ENCODE results near the gene FKBP6. TPM values are rescaled to one million over a fixed set of nuclear protein-coding genes. Genes with fewer than 3 reads are reported as not detected.
"Not testable (repeated sequence)": the region's sequence is repeated elsewhere in the genome, so short reads cannot be mapped to it uniquely, and the experiment has no call there.

The FKBP6 gene
- total and polyA plus RNA-seq, 3 experiments from 2014 or later = not detected

- H3K4me3 ChIP-seq (ENCODE audit: low read length); H3K27me3 ChIP-seq (ENCODE audit: insufficient read depth, low read length, poor library complexity, severe bottlenecking); POLR2A ChIA-PET; H3K9me3 Mint-ChIP-seq; H3K9me3 ChIP-seq (ENCODE audit: low read length); H3K27me3 Mint-ChIP-seq; H3K27ac Mint-ChIP-seq; DNase-seq; CTCF ChIA-PET; H3K27ac ChIP-seq (ENCODE audit: low read depth, low read length): not testable (repeated sequence)
- Histone ChIP-seq H3K36me3 (ENCODE audit: insufficient read depth, low read length) (peaks cover 15% of the 10 kb centered on the region), H3K4me1 (ENCODE audit: insufficient read depth, low read length) (peaks cover 16% of the 10 kb centered on the region)
- Mint-ChIP-seq H3K36me3 (peaks cover 0 to 52% (median 15%) of the 10 kb centered on the region in 3 donors), H3K4me3 (peak overlapping the region in 1 of 7 donors; percentile 6), H3K4me1 (peaks cover 24 to 37% (median 36%) of the 10 kb centered on the region in 3 donors)
These were observed 23.2 kb upstream of the FKBP6 start for GRCh38 chr7:73304612-73305387.

- POLR2A ChIA-PET = no interaction called here
- Mint-ChIP-seq H3K4me3 (peak overlapping the region; percentile 89 to 100 (median 97)), H3K27me3 (no peaks in the 10 kb centered on the region), H3K4me1 (peaks cover 24 to 37% (median 36%) of the 10 kb centered on the region in 3 donors), H3K36me3 (peaks cover 0 to 51% (median 15%) of the 10 kb centered on the region in 3 donors), H3K9me3 (no peaks in the 10 kb centered on the region), H3K27ac (peak overlapping the region; percentile 16 to 89 (median 76))
- Histone ChIP-seq H3K9me3 (ENCODE audit: low read length) (no peaks in the 10 kb centered on the region), H3K4me3 (ENCODE audit: low read length) (peak overlapping the region; percentile 80), H3K27ac (ENCODE audit: low read depth, low read length) (no peak overlapping the region), H3K4me1 (ENCODE audit: insufficient read depth, low read length) (peaks cover 16% of the 10 kb centered on the region), H3K27me3 (ENCODE audit: insufficient read depth, low read length, poor library complexity, severe bottlenecking) (no peaks in the 10 kb centered on the region), H3K36me3 (ENCODE audit: insufficient read depth, low read length) (peaks cover 15% of the 10 kb centered on the region)
- CTCF ChIA-PET = interaction anchor here (1.3 kb wide), 1 partner anchor 10 kb away, joined by 3 read pairs; no protein-coding TSS in a partner anchor
- DNase-seq = no peak
These were observed 20.5 kb upstream of the FKBP6 start for GRCh38 chr7:73307436-73307835.

GRCh38 chr7:73308074-73308664 lies 19.8 kb upstream of the FKBP6 start:
- H3K4me3 ChIP-seq (ENCODE audit: low read length) = peak overlapping the region; percentile 80
- peaks cover 24 to 37% (median 36%) of the 10 kb centered on the region in 3 donors for H3K4me1 Mint-ChIP-seq
- CTCF ChIA-PET = no interaction called here

DNA sequence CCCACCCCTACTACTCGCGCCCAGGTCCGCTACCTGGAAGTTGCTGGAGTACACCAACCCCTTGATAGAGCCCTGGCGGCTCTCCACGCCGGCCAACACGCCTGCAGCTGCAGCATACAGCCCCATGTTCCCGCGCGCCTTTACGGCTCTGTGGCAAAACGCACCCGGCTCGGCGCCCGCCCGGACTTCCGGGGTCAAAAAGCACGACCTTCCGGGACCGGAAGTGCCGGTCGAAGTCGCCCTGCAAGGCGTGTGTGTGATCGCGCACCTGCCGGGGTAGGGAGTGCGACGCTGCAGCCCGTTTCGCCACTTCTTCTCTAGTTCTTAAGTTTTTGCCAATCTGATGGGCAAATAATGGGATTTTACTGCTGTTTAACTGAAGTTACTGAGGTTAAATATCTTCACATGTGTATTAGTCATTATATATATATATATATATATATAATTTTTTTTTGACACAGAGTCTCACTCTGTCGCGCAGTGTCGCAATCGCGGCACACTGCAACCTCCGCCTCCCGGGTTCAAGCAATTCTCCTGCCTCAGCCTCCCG lies 19.2 kb upstream of the FKBP6 start, which contains the start of gene NSUN5:
Gene NSUN5, minus strand, starts transcription at position 162 of the 550 bp plus-strand sequence. Its CDS starts 36 bp downstream, at position 126.
- peak within 1 kb of the TSS; percentile 72 to 96 (median 94) for H3K27ac Mint-ChIP-seq
- CTCF ChIA-PET = no interaction called here
- Histone ChIP-seq H3K36me3 (ENCODE audit: insufficient read depth, low read length) (peaks cover 15% of the 10 kb centered on the region), H3K9me3 (ENCODE audit: low read length) (no peaks in the 10 kb centered on the region), H3K4me1 (ENCODE audit: insufficient read depth, low read length) (peaks cover 16% of the 10 kb centered on the region), H3K4me3 (ENCODE audit: low read length) (peak within 1 kb of the TSS; percentile 80), H3K27me3 (ENCODE audit: insufficient read depth, low read length, poor library complexity, severe bottlenecking) (no peaks in the 10 kb centered on the region), H3K27ac (ENCODE audit: low read depth, low read length) (peak within 1 kb of the TSS; percentile 54)
- peak within 1 kb of the TSS; percentile 89 to 100 (median 97) for H3K4me3 Mint-ChIP-seq
- DNase-seq = peak; percentile 81 to 93 (median 86)
- H3K4me1 Mint-ChIP-seq = peaks cover 24 to 37% (median 36%) of the 10 kb centered on the region in 3 donors
- H3K9me3 Mint-ChIP-seq = no peaks in the 10 kb centered on the region
- peaks cover 0 to 42% (median 15%) of the 10 kb centered on the region in 3 donors for H3K36me3 Mint-ChIP-seq
- POLR2A ChIA-PET = no interaction called here
- no peaks in the 10 kb centered on the region for H3K27me3 Mint-ChIP-seq

More at GRCh38 chr7:73308074-73308664, 19.8 kb upstream of the FKBP6 start:
- H3K36me3 ChIP-seq (ENCODE audit: insufficient read depth, low read length) = peaks cover 15% of the 10 kb centered on the region
- H3K9me3 ChIP-seq (ENCODE audit: low read length) = no peaks in the 10 kb centered on the region
- DNase-seq = no peak
- POLR2A ChIA-PET = no interaction called here
- Mint-ChIP-seq H3K27ac (peak overlapping the region; percentile 72 to 96 (median 94)), H3K9me3 (no peaks in the 10 kb centered on the region), H3K4me3 (peak overlapping the region; percentile 89 to 100 (median 97)), H3K36me3 (peaks cover 0 to 47% (median 15%) of the 10 kb centered on the region in 3 donors), H3K27me3 (no peaks in the 10 kb centered on the region)
- H3K27me3 ChIP-seq (ENCODE audit: insufficient read depth, low read length, poor library complexity, severe bottlenecking) = no peaks in the 10 kb centered on the region
- peak overlapping the region; percentile 54 for H3K27ac ChIP-seq (ENCODE audit: low read depth, low read length)
- H3K4me1 ChIP-seq (ENCODE audit: insufficient read depth, low read length) = peaks cover 16% of the 10 kb centered on the region

DNA sequence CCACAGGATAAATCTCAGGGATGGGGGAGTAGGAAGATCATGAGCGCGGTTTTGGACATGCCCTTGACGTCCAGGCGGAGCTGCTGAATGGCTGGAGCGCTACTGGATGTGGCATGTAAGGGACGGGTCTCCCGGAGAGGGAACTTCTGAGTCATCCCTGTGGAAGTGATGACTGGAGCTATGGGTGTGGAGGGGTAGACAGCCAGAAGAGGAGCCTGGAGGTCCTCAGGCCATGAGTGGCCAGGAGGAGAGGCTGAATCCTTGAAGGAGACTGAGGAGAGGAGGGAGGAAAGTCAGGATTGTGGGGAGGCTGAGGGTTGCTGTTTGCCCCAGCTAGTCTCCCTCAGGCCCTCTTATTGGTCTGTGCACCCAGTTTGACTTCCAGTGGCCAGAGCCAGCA lies 16.5 kb upstream of the FKBP6 start:
- H3K9me3 Mint-ChIP-seq; H3K27ac ChIP-seq (ENCODE audit: low read depth, low read length); CTCF ChIA-PET; H3K27me3 Mint-ChIP-seq; H3K9me3 ChIP-seq (ENCODE audit: low read length); POLR2A ChIA-PET; H3K4me3 Mint-ChIP-seq; H3K27ac Mint-ChIP-seq; H3K4me3 ChIP-seq (ENCODE audit: low read length); DNase-seq; H3K27me3 ChIP-seq (ENCODE audit: insufficient read depth, low read length, poor library complexity, severe bottlenecking): not testable (repeated sequence)
- Mint-ChIP-seq H3K36me3 (peaks cover 0 to 20% (median 7%) of the 10 kb centered on the region in 3 donors), H3K4me1 (peaks cover 21 to 31% (median 29%) of the 10 kb centered on the region in 3 donors)
- H3K36me3 ChIP-seq (ENCODE audit: insufficient read depth, low read length) = peaks cover 11% of the 10 kb centered on the region
- peaks cover 16% of the 10 kb centered on the region for H3K4me1 ChIP-seq (ENCODE audit: insufficient read depth, low read length)

DNA sequence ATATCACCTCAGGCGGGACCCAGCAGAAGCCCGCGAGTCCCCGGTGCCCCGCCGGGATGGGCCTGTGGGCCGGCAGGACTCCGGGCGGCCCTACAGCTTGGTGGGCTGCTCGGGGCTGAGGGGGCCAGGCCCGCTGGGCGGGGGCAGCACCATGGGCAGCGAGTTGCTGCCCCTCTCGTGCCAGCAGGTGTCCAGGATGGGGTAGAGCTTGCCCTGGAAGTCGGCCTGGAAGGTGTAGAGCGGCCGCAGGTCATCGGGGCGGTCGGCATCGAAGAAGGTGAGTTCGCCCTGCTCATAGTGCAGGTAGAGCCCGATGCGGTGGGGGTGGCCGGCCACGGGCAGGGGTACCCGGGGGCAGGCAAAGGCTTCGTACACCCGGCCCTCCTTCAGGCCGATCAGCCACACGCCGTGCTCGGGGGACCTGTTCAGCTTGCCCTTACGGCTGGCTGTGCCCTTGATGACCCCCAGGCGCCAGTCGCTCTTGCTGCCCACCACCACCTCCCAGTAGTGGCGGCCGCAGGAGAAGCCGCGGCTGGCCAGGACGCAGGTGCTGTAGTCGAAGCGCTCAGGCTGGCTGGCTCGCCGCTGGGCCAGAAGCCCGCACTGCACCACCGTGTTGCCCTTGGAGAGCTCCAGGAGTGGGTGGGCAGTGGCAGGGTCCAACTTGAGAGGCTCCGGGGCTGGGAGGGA lies 15.0 kb upstream of the FKBP6 start:
- Mint-ChIP-seq H3K36me3 (peaks cover 0 to 6% (median 0%) of the 10 kb centered on the region in 3 donors), H3K27ac (no peak overlapping the region), H3K9me3 (no peaks in the 10 kb centered on the region), H3K4me3 (no peak overlapping the region), H3K4me1 (peaks cover 9 to 15% (median 13%) of the 10 kb centered on the region in 3 donors), H3K27me3 (peaks cover 0 to 4% of the 10 kb centered on the region in 2 donors)
- H3K9me3 ChIP-seq (ENCODE audit: low read length) = no peaks in the 10 kb centered on the region
- no peak for DNase-seq
- no peak overlapping the region for H3K27ac ChIP-seq (ENCODE audit: low read depth, low read length)
- H3K36me3 ChIP-seq (ENCODE audit: insufficient read depth, low read length) = no peaks in the 10 kb centered on the region
- no peak overlapping the region for H3K4me3 ChIP-seq (ENCODE audit: low read length)
- ChIA-PET CTCF (interaction anchor here (2.3 kb wide), 1 partner anchor 11 kb away, joined by 6 read pairs; no protein-coding TSS in a partner anchor), POLR2A (no interaction called here)
- no peaks in the 10 kb centered on the region for H3K27me3 ChIP-seq (ENCODE audit: insufficient read depth, low read length, poor library complexity, severe bottlenecking)
- H3K4me1 ChIP-seq (ENCODE audit: insufficient read depth, low read length) = peaks cover 9% of the 10 kb centered on the region

DNA sequence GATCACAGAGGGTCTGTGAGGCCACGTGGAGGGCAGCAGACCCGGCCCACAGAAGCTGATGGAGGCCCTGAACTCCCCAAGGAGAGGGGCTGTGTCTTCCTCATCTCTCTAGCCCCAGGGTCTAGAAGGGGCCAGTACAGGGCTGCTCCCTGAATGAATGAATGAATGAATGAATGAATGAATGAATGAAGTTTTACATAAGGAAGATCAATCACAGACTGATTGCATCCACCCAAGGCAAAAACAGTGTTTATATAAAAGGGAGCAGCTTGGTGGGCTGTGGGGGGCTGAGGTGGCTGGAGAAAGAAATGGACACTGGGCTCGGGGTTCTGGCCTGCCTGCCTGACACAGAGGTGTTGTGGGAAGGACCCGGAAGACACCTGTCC lies 14.4 kb upstream of the FKBP6 start:
- Histone ChIP-seq H3K27ac (ENCODE audit: low read depth, low read length) (no peak overlapping the region), H3K36me3 (ENCODE audit: insufficient read depth, low read length) (no peaks in the 10 kb centered on the region), H3K9me3 (ENCODE audit: low read length) (no peaks in the 10 kb centered on the region), H3K27me3 (ENCODE audit: insufficient read depth, low read length, poor library complexity, severe bottlenecking) (no peaks in the 10 kb centered on the region), H3K4me3 (ENCODE audit: low read length) (no peak overlapping the region), H3K4me1 (ENCODE audit: insufficient read depth, low read length) (peaks cover 6% of the 10 kb centered on the region)
- no peak for DNase-seq
- H3K9me3 Mint-ChIP-seq = no peaks in the 10 kb centered on the region
- H3K27me3 Mint-ChIP-seq = peaks cover 0 to 4% of the 10 kb centered on the region in 2 donors
- ChIA-PET POLR2A (no interaction called here), CTCF (interaction anchor here (2.3 kb wide), 1 partner anchor 11 kb away, joined by 6 read pairs; no protein-coding TSS in a partner anchor)
- no peak overlapping the region for H3K4me3 Mint-ChIP-seq
- H3K27ac Mint-ChIP-seq = no peak overlapping the region
- H3K36me3 Mint-ChIP-seq = peaks cover 0 to 4% (median 0%) of the 10 kb centered on the region in 3 donors
- peaks cover 6 to 10% (median 9%) of the 10 kb centered on the region in 3 donors for H3K4me1 Mint-ChIP-seq

All from CD8-positive, alpha-beta memory T cell (primary cell).